WI38 (cell line): Measurements from ENCODE around the gene ACSS1.

Source experiments
- H3K4me3 ChIP-seq: 2 replicates; pipeline ENCODE4 v1.5.1; 2011; ENCODE audit warnings: low read depth, mild to moderate bottlenecking, control low read depth, low read length
- CTCF ChIP-seq: IDR thresholded peaks from 2 replicates; pipeline ENCODE4 v1.5.1; 2012; ENCODE audit warnings: low read depth, mild to moderate bottlenecking, control low read depth, low read length

The ACSS1 gene

GRCh38 chr20:24987873-24988835 lies 69.8 kb downstream of the ACSS1 start:
- no peak for TF ChIP-seq CTCF
- H3K4me3 ChIP-seq: no peak overlapping the region

GRCh38 chr20:24987244-24987643 lies 70.7 kb downstream of the ACSS1 start:
- no peak for TF ChIP-seq CTCF
- H3K4me3 ChIP-seq: no peak overlapping the region

GRCh38 chr20:24986436-24987015 lies 71.4 kb downstream of the ACSS1 start:
- no peak for TF ChIP-seq CTCF
- H3K4me3 ChIP-seq: no peak overlapping the region

- H3K4me3 ChIP-seq: no peak overlapping the region
- TF ChIP-seq CTCF: no peak
Observed at GRCh38 chr20:24985802-24986201, 72.1 kb downstream of the ACSS1 start.

- H3K4me3 ChIP-seq: no peak overlapping the region
Observed at GRCh38 chr20:24984961-24985640, 72.8 kb downstream of the ACSS1 start.

GRCh38 chr20:24983896-24984295 lies 74.0 kb downstream of the ACSS1 start:
- no peak for TF ChIP-seq CTCF
- no peak overlapping the region for H3K4me3 ChIP-seq

More at GRCh38 chr20:24984961-24985640, 72.8 kb downstream of the ACSS1 start:
- no peak for TF ChIP-seq CTCF
